Measurements from ENCODE around the gene ENPEP. TPM values are rescaled to one million over a fixed set of nuclear protein-coding genes. Genes with fewer than 3 reads are reported as not detected.
A peak's percentile ranks its signal among the peaks of the same experiment; 100 is the strongest.

Gene ENPEP
- total RNA-seq, 4 donors from 2014 or later = 1.4 to 4.2 (median 2.1) TPM

- peak overlapping the region; percentile 12 to 70 (median 60) for H3K4me3 ChIP-seq
- H3K27me3 ChIP-seq = no peaks in the 10 kb centered on the region
- H3K4me1 ChIP-seq = peaks cover 3 to 26% of the 10 kb centered on the region in 2 donors
- no peaks in the 10 kb centered on the region for H3K9me3 ChIP-seq
- intact Hi-C loops (cut with DNase I; ENCODE audit: low total_unique reads) (loop anchor here (5.0 kb wide), 1 partner anchor 144 kb away; the partner anchor contains the start of gene PITX2), in situ Hi-C loops (cut with MboI; ENCODE audit: low sequenced_read_pairs in 4 of 4) (no loop called here)
- DNase-seq (no peak), ATAC-seq (no peak)
- H3K27ac ChIP-seq = peak overlapping the region; percentile 70 to 87 (median 77)
- TF ChIP-seq POLR2A (IDR thresholded peaks at IDR 0.05) = no peak
- TF ChIP-seq, protein P1, sequence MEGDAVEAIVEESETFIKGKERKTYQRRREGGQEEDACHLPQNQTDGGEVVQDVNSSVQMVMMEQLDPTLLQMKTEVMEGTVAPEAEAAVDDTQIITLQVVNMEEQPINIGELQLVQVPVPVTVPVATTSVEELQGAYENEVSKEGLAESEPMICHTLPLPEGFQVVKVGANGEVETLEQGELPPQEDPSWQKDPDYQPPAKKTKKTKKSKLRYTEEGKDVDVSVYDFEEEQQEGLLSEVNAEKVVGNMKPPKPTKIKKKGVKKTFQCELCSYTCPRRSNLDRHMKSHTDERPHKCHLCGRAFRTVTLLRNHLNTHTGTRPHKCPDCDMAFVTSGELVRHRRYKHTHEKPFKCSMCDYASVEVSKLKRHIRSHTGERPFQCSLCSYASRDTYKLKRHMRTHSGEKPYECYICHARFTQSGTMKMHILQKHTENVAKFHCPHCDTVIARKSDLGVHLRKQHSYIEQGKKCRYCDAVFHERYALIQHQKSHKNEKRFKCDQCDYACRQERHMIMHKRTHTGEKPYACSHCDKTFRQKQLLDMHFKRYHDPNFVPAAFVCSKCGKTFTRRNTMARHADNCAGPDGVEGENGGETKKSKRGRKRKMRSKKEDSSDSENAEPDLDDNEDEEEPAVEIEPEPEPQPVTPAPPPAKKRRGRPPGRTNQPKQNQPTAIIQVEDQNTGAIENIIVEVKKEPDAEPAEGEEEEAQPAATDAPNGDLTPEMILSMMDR (IDR thresholded peaks at IDR 0.05 in 4 of 5, conservative IDR thresholded peaks at IDR 0.05 in 1 of 5) = no peak
- no peaks in the 10 kb centered on the region for H3K36me3 ChIP-seq
These were observed 1.9 kb downstream of the ENPEP start for GRCh38 chr4:110477836-110478235.

- H3K4me3 ChIP-seq = no peak overlapping the region
- in situ Hi-C loops (cut with MboI; ENCODE audit: low sequenced_read_pairs in 4 of 4) = no loop called here
- peak; percentile 33 to 57 for ATAC-seq
These were observed 4.1 kb downstream of the ENPEP start for GRCh38 chr4:110480031-110480549.

DNA sequence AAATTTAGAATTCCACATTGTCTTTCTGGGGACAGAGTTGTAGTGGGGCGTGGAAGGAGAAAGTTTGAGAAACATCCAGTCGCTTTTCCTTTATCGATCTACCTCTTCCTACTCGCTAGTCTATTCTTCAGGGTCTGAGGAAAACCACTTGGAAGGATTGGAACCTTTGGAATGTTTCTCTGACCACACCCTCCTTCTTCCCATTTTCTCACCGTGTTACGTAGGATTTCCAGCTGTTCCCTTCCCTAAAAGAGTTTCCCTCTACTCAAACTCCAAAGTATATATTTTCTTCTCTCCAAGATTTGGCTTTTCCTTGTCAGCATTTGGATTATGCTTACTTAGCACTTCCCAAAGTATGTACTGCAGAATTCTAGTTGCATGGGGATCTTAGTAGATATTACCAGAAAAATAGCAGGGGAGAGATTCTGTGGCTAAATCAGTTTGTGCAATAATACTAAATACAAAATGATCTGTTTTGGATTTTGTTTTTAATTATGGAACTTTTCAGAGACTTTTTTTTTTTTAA, 4.9 kb downstream of the ENPEP start:
- TF ChIP-seq POLR2A (IDR thresholded peaks at IDR 0.05) = no peak
- TF ChIP-seq, protein P1 (IDR thresholded peaks at IDR 0.05 in 4 of 5, conservative IDR thresholded peaks at IDR 0.05 in 1 of 5) = no peak
- Histone ChIP-seq H3K36me3 (no peaks in the 10 kb centered on the region), H3K27ac (peak overlapping the region; percentile 61 to 87 (median 80)), H3K4me1 (peaks cover 13 to 41% of the 10 kb centered on the region in 2 donors), H3K9me3 (no peaks in the 10 kb centered on the region), H3K4me3 (no peak overlapping the region), H3K27me3 (no peaks in the 10 kb centered on the region)
- in situ Hi-C loops (cut with MboI; ENCODE audit: low sequenced_read_pairs in 4 of 4) (no loop called here), intact Hi-C loops (cut with DNase I; ENCODE audit: low total_unique reads) (no loop called here)
- DNase-seq (no peak), ATAC-seq (no peak)

More at GRCh38 chr4:110480031-110480549, 4.1 kb downstream of the ENPEP start:
- H3K4me1 ChIP-seq = peaks cover 10 to 38% of the 10 kb centered on the region in 2 donors
- DNase-seq = no peak
- no peaks in the 10 kb centered on the region for H3K36me3 ChIP-seq
- no peaks in the 10 kb centered on the region for H3K27me3 ChIP-seq
- no peak for TF ChIP-seq POLR2A (IDR thresholded peaks at IDR 0.05)
- TF ChIP-seq, protein P1 (IDR thresholded peaks at IDR 0.05 in 4 of 5, conservative IDR thresholded peaks at IDR 0.05 in 1 of 5) = peak in 4 of 5 experiments; percentile 24 to 38 (median 26)
- peak overlapping the region; percentile 61 to 87 (median 80) for H3K27ac ChIP-seq
- intact Hi-C loops (cut with DNase I; ENCODE audit: low total_unique reads) = no loop called here
- no peaks in the 10 kb centered on the region for H3K9me3 ChIP-seq

GRCh38 chr4:110483516-110483915, 7.6 kb downstream of the ENPEP start:
- intact Hi-C loops (cut with DNase I; ENCODE audit: low total_unique reads) = no loop called here
- in situ Hi-C loops (cut with MboI; ENCODE audit: low sequenced_read_pairs in 4 of 4) = no loop called here
- TF ChIP-seq POLR2A (IDR thresholded peaks at IDR 0.05) = no peak
- TF ChIP-seq, protein P1 (IDR thresholded peaks at IDR 0.05 in 4 of 5, conservative IDR thresholded peaks at IDR 0.05 in 1 of 5) = no peak

More at GRCh38 chr4:110483516-110483915, 7.6 kb downstream of the ENPEP start:
- Histone ChIP-seq H3K36me3 (no peaks in the 10 kb centered on the region), H3K27me3 (no peaks in the 10 kb centered on the region), H3K9me3 (no peaks in the 10 kb centered on the region), H3K4me3 (no peak overlapping the region), H3K27ac (peak overlapping the region; percentile 75 to 86 (median 83)), H3K4me1 (peaks cover 27 to 59% of the 10 kb centered on the region in 2 donors)
- DNase-seq (no peak), ATAC-seq (no peak)
